Mesothelial cell of epicardium (in vitro differentiated cells): ENCODE results near the gene RFPL2. TPM values are rescaled to one million over a fixed set of nuclear protein-coding genes. Genes with fewer than 3 reads are reported as not detected.

Experiments
- DNase-seq, 2 experiments: peaks; one replicate each; pipeline ENCODE4 v3.0.0; 2021; ENCODE audit warnings: low spot score in 2 of 2; ENCODE audit not compliant: unreplicated experiment in 2 of 2
- H3K27ac Mint-ChIP-seq: 2 replicates; pipeline ENCODE4 v1.8.0; 2021; ENCODE audit warnings: mixed read lengths
- H3K27me3 Mint-ChIP-seq: 2 replicates; pipeline ENCODE4 v1.8.0; 2021; ENCODE audit warnings: low read depth, mixed read lengths
- H3K36me3 Mint-ChIP-seq: 2 replicates; pipeline ENCODE4 v1.8.0; 2021; ENCODE audit warnings: mixed read lengths
- H3K4me1 Mint-ChIP-seq: 2 replicates; pipeline ENCODE4 v1.8.0; 2021; ENCODE audit warnings: mixed read lengths
- H3K4me3 Mint-ChIP-seq: 2 replicates; pipeline ENCODE4 v1.8.0; 2021; ENCODE audit warnings: mild to moderate bottlenecking, moderate library complexity, mixed read lengths
- H3K9me3 Mint-ChIP-seq: 2 replicates; pipeline ENCODE4 v1.8.0; 2021; ENCODE audit warnings: mixed read lengths
- CTCF ChIP-seq: fragments of 200-600 bp; sonication (generic); IDR thresholded peaks from one replicate; pipeline ENCODE4 v1.5.0; 2021; ENCODE audit warnings: antibody characterized with exemption; ENCODE audit not compliant: unreplicated experiment
- total RNA-seq: library from RNA; stranded (reverse); gene quantifications from 3 replicates; pipeline ENCODE4 v1.2.1, GENCODE V29; 2021

The RFPL2 gene
- total RNA-seq, 1 donor from 2014 or later, result 0.40 TPM

GRCh38 chr22:32226326-32227104 is 21.6 kb upstream of the RFPL2 start:
- Mint-ChIP-seq H3K4me3 (no peak overlapping the region), H3K4me1 (no peaks in the 10 kb centered on the region), H3K9me3 (no peaks in the 10 kb centered on the region), H3K27me3 (peaks cover 63% of the 10 kb centered on the region), H3K36me3 (no peaks in the 10 kb centered on the region), H3K27ac (no peak overlapping the region)
- TF ChIP-seq CTCF, result no peak
- DNase-seq, result no peak

DNA sequence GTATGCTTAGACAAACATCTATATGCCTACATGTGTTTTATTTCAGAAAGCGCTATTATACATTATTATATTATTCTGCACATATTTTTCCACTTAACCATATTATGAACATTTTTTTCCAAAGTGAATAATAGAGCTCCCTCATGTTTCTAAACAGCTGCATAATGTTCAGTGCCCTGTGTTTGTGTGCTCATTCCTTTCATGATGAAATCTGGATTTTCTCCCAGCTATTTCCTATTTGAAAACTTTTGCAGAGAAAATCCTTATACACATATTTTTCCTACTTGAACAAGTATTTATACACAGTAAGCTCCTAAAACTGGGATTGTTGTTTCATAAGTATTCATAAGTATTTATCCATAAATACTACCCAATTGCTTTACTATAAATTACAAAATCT is 18.1 kb upstream of the RFPL2 start:
- DNase-seq, result no peak
- H3K9me3 Mint-ChIP-seq, result no peaks in the 10 kb centered on the region
- TF ChIP-seq CTCF, result no peak
- H3K27me3 Mint-ChIP-seq, result peaks cover 56% of the 10 kb centered on the region
- H3K36me3 Mint-ChIP-seq, result no peaks in the 10 kb centered on the region
- H3K27ac Mint-ChIP-seq, result no peak overlapping the region
- H3K4me3 Mint-ChIP-seq, result no peak overlapping the region
- H3K4me1 Mint-ChIP-seq, result no peaks in the 10 kb centered on the region

DNA sequence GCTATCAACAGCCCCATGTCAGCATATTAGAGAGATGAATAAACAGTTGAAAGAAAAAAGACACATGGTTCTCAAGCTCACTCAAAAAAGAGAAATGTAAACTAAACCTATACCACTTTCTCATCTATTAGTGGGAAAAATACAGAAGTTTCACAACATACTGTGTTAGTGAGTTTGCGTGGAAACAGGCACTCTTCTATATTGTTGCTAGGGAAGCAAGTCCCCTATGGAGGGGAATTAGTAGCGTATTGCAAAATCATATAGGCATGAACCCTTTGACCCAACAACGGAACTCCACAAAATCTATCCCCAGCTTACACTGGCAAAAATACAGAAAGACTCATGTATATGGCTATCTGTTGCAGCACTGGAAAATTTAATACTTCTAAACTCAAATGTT is 14.2 kb upstream of the RFPL2 start:
- no peaks in the 10 kb centered on the region for H3K9me3 Mint-ChIP-seq
- no peak for TF ChIP-seq CTCF
- H3K36me3 Mint-ChIP-seq, result no peaks in the 10 kb centered on the region
- H3K4me3 Mint-ChIP-seq, result no peak overlapping the region
- H3K4me1 Mint-ChIP-seq, result no peaks in the 10 kb centered on the region
- peaks cover 51% of the 10 kb centered on the region for H3K27me3 Mint-ChIP-seq
- no peak overlapping the region for H3K27ac Mint-ChIP-seq
- DNase-seq, result no peak

GRCh38 chr22:32218470-32218869 is 13.6 kb upstream of the RFPL2 start:
- Mint-ChIP-seq H3K36me3 (no peaks in the 10 kb centered on the region), H3K9me3 (no peaks in the 10 kb centered on the region), H3K4me3 (no peak overlapping the region), H3K27ac (no peak overlapping the region), H3K27me3 (peaks cover 47% of the 10 kb centered on the region), H3K4me1 (no peaks in the 10 kb centered on the region)
- no peak for DNase-seq
- TF ChIP-seq CTCF, result no peak

GRCh38 chr22:32217465-32217864 is 12.6 kb upstream of the RFPL2 start:
- H3K36me3 Mint-ChIP-seq, result no peaks in the 10 kb centered on the region
- H3K27ac Mint-ChIP-seq, result no peak overlapping the region
- DNase-seq, result no peak
- no peak for TF ChIP-seq CTCF
- H3K4me1 Mint-ChIP-seq, result no peaks in the 10 kb centered on the region
- H3K9me3 Mint-ChIP-seq, result no peaks in the 10 kb centered on the region
- H3K4me3 Mint-ChIP-seq, result no peak overlapping the region
- H3K27me3 Mint-ChIP-seq, result peaks cover 45% of the 10 kb centered on the region

DNA sequence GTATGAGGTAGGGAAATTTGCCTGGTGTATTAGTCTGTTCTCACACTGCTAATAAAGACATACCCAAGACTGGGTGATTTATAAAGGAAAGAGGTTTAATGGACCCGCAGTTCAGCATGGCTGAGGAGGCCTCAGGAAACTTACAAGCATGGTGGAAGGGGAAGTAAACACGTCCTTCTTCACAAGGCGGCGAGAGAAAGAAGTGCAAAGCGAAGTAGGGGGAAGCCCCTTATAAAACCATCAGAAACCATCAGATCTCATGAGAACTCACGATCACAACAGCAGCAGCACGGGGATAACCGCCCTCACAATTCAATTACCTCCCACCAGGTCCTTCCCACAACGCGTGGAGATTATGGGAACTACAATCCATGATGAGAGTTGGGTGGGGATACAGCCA is 12.0 kb upstream of the RFPL2 start:
- H3K27ac Mint-ChIP-seq, result no peak overlapping the region

More for the DNA sequence above, 12.0 kb upstream of the RFPL2 start:
- Mint-ChIP-seq H3K9me3 (no peaks in the 10 kb centered on the region), H3K4me3 (no peak overlapping the region), H3K27me3 (peaks cover 43% of the 10 kb centered on the region), H3K4me1 (no peaks in the 10 kb centered on the region), H3K36me3 (no peaks in the 10 kb centered on the region)
- no peak for TF ChIP-seq CTCF
- no peak for DNase-seq
